OCI-LY1 (cell line): ENCODE measurements around the gene MYO16.

Source experiments
- CTCF ChIP-seq: fragments of 200-600 bp; sonication (generic), shearing (Covaris generic); IDR thresholded peaks from 2 replicates; pipeline ENCODE4 v1.5.1; 2017; ENCODE audit warnings: mild to moderate bottlenecking, antibody characterized with exemption, low read length, moderate library complexity, mixed read lengths
- EZH2 ChIP-seq: fragments of 200-600 bp; sonication (generic), shearing (Covaris generic); IDR thresholded peaks from 2 replicates; pipeline ENCODE4 v1.8.0; 2017; ENCODE audit warnings: borderline replicate concordance, mixed run types, mild to moderate bottlenecking, antibody characterized with exemption, low read length, moderate library complexity, mixed read lengths

- TF ChIP-seq CTCF (no peak), EZH2 (no peak)
Observed at GRCh38 chr13:108597943-108598342, 31.5 kb upstream of the MYO16 start.
